ENCODE results near the gene CWC25. TPM values are rescaled to one million over a fixed set of nuclear protein-coding genes. Genes with fewer than 3 reads are reported as not detected.

The CWC25 gene
- total and polyA plus RNA-seq, 2 of the 13 experiments (the other 11 are each of a cell fraction or from before 2014, with no cell fraction given), result 15.6 to 22.7 TPM

GRCh38 chr17:38864636-38865398, 39.7 kb upstream of the CWC25 start (continued):
- TF ChIP-seq ZBTB44 (CRISPR knock-in tag; IDR thresholded peaks at IDR 0.05), result no peak
- 0 out of 2 replicates have a peak, but pooled peaks have one; percentile 30 for TF ChIP-seq ZBTB20 (CRISPR knock-in tag; IDR thresholded peaks at IDR 0.05; ENCODE audit: borderline replicate concordance, low read depth)

- Histone ChIP-seq H3K27me3 (ENCODE audit: control insufficient read depth in 1 of 2, insufficient read depth in 2 of 2, low read length in 2 of 2) (no peaks in the 10 kb centered on the region), H3K9me3 (ENCODE audit: low read length) (no peaks in the 10 kb centered on the region), H3K4me1 (ENCODE audit: insufficient read depth, low read length) (peaks cover 35% of the 10 kb centered on the region), H3K4me3 (replicated peaks in 1 of 3; ENCODE audit: insufficient read depth in 1 of 3, low read depth in 2 of 3, low read length in 3 of 3) (no peak overlapping the region), H3K79me2 (ENCODE audit: insufficient read depth, low read length) (no peaks in the 10 kb centered on the region), H4K20me1 (ENCODE audit: insufficient read depth, low read length) (no peaks in the 10 kb centered on the region), H3K36me3 (replicated peaks in 1 of 2; ENCODE audit: control insufficient read depth in 1 of 2, insufficient read depth in 2 of 2, low read length in 2 of 2) (no peaks in the 10 kb centered on the region), H3K27ac (ENCODE audit: extremely low read length, insufficient read depth, low read length) (no peak overlapping the region), H3K4me2 (ENCODE audit: low read depth, low read length) (peak overlapping the region; percentile 14; the same call in 1 of the 2 replicates), H2AFZ (ENCODE audit: low read length) (no peak overlapping the region), H3K9ac (ENCODE audit: insufficient read depth, low read depth, low read length) (no peak overlapping the region)
- no TSS peak for BruUV-seq (replicated peaks)
- ATAC-seq, result peak; percentile 66
- WGBS (ENCODE audit: low lambda C conversion rate), result 13% methylated on average over 8 of the region's 8 CpGs
- peak; percentile 67 for DNase-seq (ENCODE audit: low spot score)
- CTCF ChIA-PET (ENCODE audit: low intra/inter-chr PET ratio, low total read pairs), result no interaction called here
- intact Hi-C loops (cut with micrococcal nuclease; ENCODE audit: unreplicated experiment) (no loop called here), in situ Hi-C loops (cut with HindIII; ENCODE audit: extremely low pct_ligation_motif_present, low pct_unique_long_range_greater_than_20kb) (no loop called here)
- peak; percentile 63 for FAIRE-seq
- POLR2A ChIA-PET, result interaction anchor here (0.9 to 2.3 kb wide), 7 partner anchors 8 to 160 kb away, joined by 3 to 20 read pairs (median 5); partner anchors contain the start of genes LASP1 and RPL23
- TF ChIP-seq SSRP1 (CRISPR knock-in tag; IDR thresholded peaks at IDR 0.05) (peak; percentile 97), CREB1 (IDR thresholded peaks at IDR 0.05) (no peak), CREB1 (CRISPR knock-in tag; IDR thresholded peaks at IDR 0.05) (0 out of 2 replicates have a peak, but pooled peaks have one; percentile 22), ZNF224 (CRISPR knock-in tag; IDR thresholded peaks at IDR 0.05) (no peak), NFIC (IDR thresholded peaks at IDR 0.05; ENCODE audit: low read length) (0 out of 2 replicates have a peak, but pooled peaks have one; percentile 21), ZNF24 (IDR thresholded peaks at IDR 0.05) (peak; percentile 96), ZKSCAN5 (CRISPR knock-in tag; IDR thresholded peaks at IDR 0.05) (no peak), PRMT3 (CRISPR knock-in tag; IDR thresholded peaks at IDR 0.05; ENCODE audit: borderline replicate concordance, low read depth) (0 out of 2 replicates have a peak, but pooled peaks have one; percentile 53), MAF1 (CRISPR knock-in tag; IDR thresholded peaks at IDR 0.05; ENCODE audit: borderline replicate concordance) (0 out of 2 replicates have a peak, but pooled peaks have one; percentile 60), NR2F6 (IDR thresholded peaks at IDR 0.05) (0 out of 2 replicates have a peak, but pooled peaks have one; percentile 15), NR2F6 (CRISPR knock-in tag; IDR thresholded peaks at IDR 0.05) (no peak)
- TF ChIP-seq, protein P1, sequence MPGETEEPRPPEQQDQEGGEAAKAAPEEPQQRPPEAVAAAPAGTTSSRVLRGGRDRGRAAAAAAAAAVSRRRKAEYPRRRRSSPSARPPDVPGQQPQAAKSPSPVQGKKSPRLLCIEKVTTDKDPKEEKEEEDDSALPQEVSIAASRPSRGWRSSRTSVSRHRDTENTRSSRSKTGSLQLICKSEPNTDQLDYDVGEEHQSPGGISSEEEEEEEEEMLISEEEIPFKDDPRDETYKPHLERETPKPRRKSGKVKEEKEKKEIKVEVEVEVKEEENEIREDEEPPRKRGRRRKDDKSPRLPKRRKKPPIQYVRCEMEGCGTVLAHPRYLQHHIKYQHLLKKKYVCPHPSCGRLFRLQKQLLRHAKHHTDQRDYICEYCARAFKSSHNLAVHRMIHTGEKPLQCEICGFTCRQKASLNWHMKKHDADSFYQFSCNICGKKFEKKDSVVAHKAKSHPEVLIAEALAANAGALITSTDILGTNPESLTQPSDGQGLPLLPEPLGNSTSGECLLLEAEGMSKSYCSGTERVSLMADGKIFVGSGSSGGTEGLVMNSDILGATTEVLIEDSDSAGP (CRISPR knock-in tag; IDR thresholded peaks at IDR 0.05; ENCODE audit: borderline replicate concordance), result no peak
- TF ChIP-seq, protein P2, sequence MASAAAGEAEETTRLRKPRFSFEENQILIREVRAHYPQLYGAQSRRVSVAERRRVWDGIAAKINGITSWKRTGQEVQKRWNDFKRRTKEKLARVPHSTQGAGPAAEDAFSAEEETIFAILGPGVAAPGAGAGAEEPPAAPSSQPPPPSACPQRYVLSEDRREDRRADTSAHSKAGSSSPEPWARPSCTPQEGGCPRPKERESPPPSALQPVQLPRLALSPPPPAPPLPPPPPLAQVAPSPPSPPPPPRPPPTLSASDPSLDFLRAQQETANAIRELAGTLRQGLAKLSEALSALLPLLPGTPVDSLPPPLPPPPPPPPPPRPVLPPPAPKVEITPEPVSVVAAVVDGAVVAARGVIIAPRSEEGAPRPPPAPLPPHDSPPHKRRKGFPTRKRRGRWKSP (CRISPR knock-in tag; IDR thresholded peaks at IDR 0.05), result peak; percentile 45; the same call in 1 of the 2 replicates
- TF ChIP-seq, protein P3, sequence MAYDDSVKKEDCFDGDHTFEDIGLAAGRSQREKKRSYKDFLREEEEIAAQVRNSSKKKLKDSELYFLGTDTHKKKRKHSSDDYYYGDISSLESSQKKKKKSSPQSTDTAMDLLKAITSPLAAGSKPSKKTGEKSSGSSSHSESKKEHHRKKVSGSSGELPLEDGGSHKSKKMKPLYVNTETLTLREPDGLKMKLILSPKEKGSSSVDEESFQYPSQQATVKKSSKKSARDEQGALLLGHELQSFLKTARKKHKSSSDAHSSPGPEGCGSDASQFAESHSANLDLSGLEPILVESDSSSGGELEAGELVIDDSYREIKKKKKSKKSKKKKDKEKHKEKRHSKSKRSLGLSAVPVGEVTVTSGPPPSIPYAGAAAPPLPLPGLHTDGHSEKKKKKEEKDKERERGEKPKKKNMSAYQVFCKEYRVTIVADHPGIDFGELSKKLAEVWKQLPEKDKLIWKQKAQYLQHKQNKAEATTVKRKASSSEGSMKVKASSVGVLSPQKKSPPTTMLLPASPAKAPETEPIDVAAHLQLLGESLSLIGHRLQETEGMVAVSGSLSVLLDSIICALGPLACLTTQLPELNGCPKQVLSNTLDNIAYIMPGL (CRISPR knock-in tag; IDR thresholded peaks at IDR 0.05; ENCODE audit: borderline replicate concordance in 1 of 2, low read depth in 1 of 2), result peak; percentile 51 to 53; a peak in 2 of 4 replicates
These were observed 36.3 kb upstream of the CWC25 start for GRCh38 chr17:38861399-38861843.

Measured in HepG2 (cell line).